Stimulated activated CD8-positive, alpha-beta memory T cell treated with anti-CD3 and anti-CD28 coated beads, Interleukin-2, amount 100 ng/mL, for 48 hours (primary cell): ENCODE measurements around the gene PIWIL1.

Source experiments
- DNase-seq, 2 donors: peaks; one replicate each; pipeline ENCODE4 v3.0.0-alpha.2; 2020; ENCODE audit warnings: low read depth in 2 of 2

Gene PIWIL1

GRCh38 chr12:130336723-130337487 lies 782 bp upstream of the PIWIL1 start:
- no peak for DNase-seq

- DNase-seq, result no peak
These were observed 1.3 kb downstream of the PIWIL1 start for GRCh38 chr12:130338794-130339601.

GRCh38 chr12:130339951-130340350 lies 2.3 kb downstream of the PIWIL1 start:
- DNase-seq, result no peak

GRCh38 chr12:130342442-130342841 lies 4.8 kb downstream of the PIWIL1 start:
- no peak for DNase-seq

GRCh38 chr12:130342842-130343241 lies 5.2 kb downstream of the PIWIL1 start:
- DNase-seq, result no peak

GRCh38 chr12:130344529-130344928 lies 6.8 kb downstream of the PIWIL1 start:
- DNase-seq, result no peak

- no peak for DNase-seq
These were observed 7.6 kb downstream of the PIWIL1 start for GRCh38 chr12:130345292-130345691.

GRCh38 chr12:130347588-130347987 lies 9.9 kb downstream of the PIWIL1 start:
- DNase-seq, result no peak

- no peak for DNase-seq
These were observed 13.0 kb downstream of the PIWIL1 start for GRCh38 chr12:130350715-130351114.

- DNase-seq, result no peak
These were observed 13.6 kb downstream of the PIWIL1 start for GRCh38 chr12:130351326-130351725.

GRCh38 chr12:130353081-130353480 lies 15.4 kb downstream of the PIWIL1 start:
- no peak for DNase-seq

- DNase-seq, result no peak
These were observed 16.7 kb downstream of the PIWIL1 start for GRCh38 chr12:130354407-130354806.

- DNase-seq, result no peak
These were observed 18.5 kb downstream of the PIWIL1 start for GRCh38 chr12:130356222-130356621.

GRCh38 chr12:130357241-130357640 lies 19.6 kb downstream of the PIWIL1 start:
- DNase-seq, result no peak

GRCh38 chr12:130357729-130358330 lies 20.1 kb downstream of the PIWIL1 start:
- DNase-seq, result no peak

- no peak for DNase-seq
These were observed 24.4 kb downstream of the PIWIL1 start for GRCh38 chr12:130362060-130362459.

GRCh38 chr12:130364578-130364977 lies 26.9 kb downstream of the PIWIL1 start:
- DNase-seq, result no peak

- no peak for DNase-seq
These were observed 28.5 kb downstream of the PIWIL1 start for GRCh38 chr12:130366159-130366558.

GRCh38 chr12:130367003-130367402 lies 29.3 kb downstream of the PIWIL1 start:
- no peak for DNase-seq

- no peak for DNase-seq
These were observed 29.8 kb downstream of the PIWIL1 start for GRCh38 chr12:130367523-130367922.

- no peak for DNase-seq
These were observed 32.1 kb downstream of the PIWIL1 start for GRCh38 chr12:130369816-130370215.

GRCh38 chr12:130371296-130371695 lies 33.6 kb downstream of the PIWIL1 start:
- no peak for DNase-seq

GRCh38 chr12:130372936-130373335 lies 35.2 kb downstream of the PIWIL1 start:
- DNase-seq, result no peak
